ENCODE results near the gene DGCR2.
A peak's percentile ranks its signal among the peaks of the same experiment; 100 is the strongest.

Gene DGCR2

GRCh38 chr22:19105456-19105855 lies 16.8 kb downstream of the DGCR2 start:
- peaks cover 14 to 65% (median 37%) of the 10 kb centered on the region in 11 experiments; a peak in 20 of 22 replicates for H3K36me3 ChIP-seq
- peak overlapping the region in 6 of 11 experiments; percentile 88 to 91 (median 89); a peak in 6 of 22 replicates for H3K27ac ChIP-seq
- 0 out of 22 replicates have a peak overlapping the region, but pooled peaks of 1 of the 11 experiments have one; percentile 87 for H3K4me2 ChIP-seq
- H3K4me3 ChIP-seq, result no peak overlapping the region
- H4K20me1 ChIP-seq, result peaks cover 33 to 92% (median 69%) of the 10 kb centered on the region in 11 experiments
- TF ChIP-seq Cebpa-rat (IDR thresholded peaks at IDR 0.05), result no peak
- H3K9me3 ChIP-seq (replicated peaks in 1 of 11), result peaks cover 0 to 8% (median 0%) of the 10 kb centered on the region in 11 experiments; a peak in 2 of 22 replicates
- peaks cover 40 to 68% (median 55%) of the 10 kb centered on the region in 10 experiments for H3K4me1 ChIP-seq
- H3K27me3 ChIP-seq, result no peaks in the 10 kb centered on the region
- H3K9ac ChIP-seq, result 0 out of 22 replicates have a peak overlapping the region, but pooled peaks of 1 of the 11 experiments have one; percentile 2

GRCh38 chr22:19103880-19104821 lies 18.1 kb downstream of the DGCR2 start:
- peaks cover 0 to 8% (median 0%) of the 10 kb centered on the region in 11 experiments; a peak in 2 of 22 replicates for H3K9me3 ChIP-seq (replicated peaks in 1 of 11)
- peak overlapping the region in 5 of 11 experiments; percentile 3 to 17 (median 10); a peak in 3 of 22 replicates for H3K9ac ChIP-seq
- peak overlapping the region in 7 of 11 experiments; percentile 11 to 91 (median 42); a peak in 10 of 22 replicates for H3K27ac ChIP-seq
- no peak for TF ChIP-seq Cebpa-rat (IDR thresholded peaks at IDR 0.05)
- H3K4me2 ChIP-seq, result peak overlapping the region in 3 of 11 experiments; percentile 6 to 13 (median 8); a peak in 1 of 22 replicates
- peaks cover 16 to 78% (median 47%) of the 10 kb centered on the region in 11 experiments; a peak in 21 of 22 replicates for H3K36me3 ChIP-seq
- peaks cover 44 to 92% (median 78%) of the 10 kb centered on the region in 11 experiments for H4K20me1 ChIP-seq
- H3K27me3 ChIP-seq, result no peaks in the 10 kb centered on the region
- peaks cover 27 to 54% (median 44%) of the 10 kb centered on the region in 10 experiments for H3K4me1 ChIP-seq
- H3K4me3 ChIP-seq, result no peak overlapping the region

GRCh38 chr22:19098157-19098556 lies 24.1 kb downstream of the DGCR2 start:
- Histone ChIP-seq H3K4me1 (peaks cover 0 to 24% (median 2%) of the 10 kb centered on the region in 10 experiments; a peak in 16 of 20 replicates), H3K9ac (peak overlapping the region in 2 of 11 experiments; percentile 6 to 12; a peak in 2 of 22 replicates), H4K20me1 (peaks cover 28 to 76% (median 62%) of the 10 kb centered on the region in 11 experiments; a peak in 17 of 22 replicates), H3K36me3 (peaks cover 33 to 86% (median 65%) of the 10 kb centered on the region in 11 experiments), H3K4me3 (no peak overlapping the region), H3K27me3 (no peaks in the 10 kb centered on the region), H3K9me3 (replicated peaks in 1 of 11) (peaks cover 0 to 16% (median 4%) of the 10 kb centered on the region in 11 experiments; a peak in 3 of 22 replicates), H3K4me2 (peak overlapping the region in 3 of 11 experiments; percentile 9 to 17 (median 16); a peak in 2 of 22 replicates), H3K27ac (peak overlapping the region in 6 of 11 experiments; percentile 9 to 34 (median 24); a peak in 7 of 22 replicates)
- no peak for TF ChIP-seq Cebpa-rat (IDR thresholded peaks at IDR 0.05)

- Histone ChIP-seq H3K27me3 (no peaks in the 10 kb centered on the region), H3K27ac (peak overlapping the region in 6 of 11 experiments; percentile 9 to 34 (median 24); a peak in 7 of 22 replicates), H3K4me2 (0 out of 22 replicates have a peak overlapping the region, but pooled peaks of 2 of the 11 experiments have one; percentile 16 to 17), H3K36me3 (peaks cover 33 to 83% (median 65%) of the 10 kb centered on the region in 11 experiments), H3K4me1 (peaks cover 6 to 30% (median 8%) of the 10 kb centered on the region in 10 experiments; a peak in 18 of 20 replicates), H3K9me3 (replicated peaks in 1 of 11) (peaks cover 0 to 16% (median 4%) of the 10 kb centered on the region in 11 experiments; a peak in 3 of 22 replicates), H4K20me1 (peaks cover 24 to 70% (median 59%) of the 10 kb centered on the region in 11 experiments; a peak in 17 of 22 replicates), H3K4me3 (no peak overlapping the region), H3K9ac (no peak overlapping the region)
- no peak for TF ChIP-seq Cebpa-rat (IDR thresholded peaks at IDR 0.05)
These were observed 24.7 kb downstream of the DGCR2 start for GRCh38 chr22:19097518-19097917.

- H3K9me3 ChIP-seq (replicated peaks in 1 of 11), result peaks cover 0 to 13% (median 0%) of the 10 kb centered on the region in 11 experiments; a peak in 1 of 22 replicates
- H3K9ac ChIP-seq, result no peak overlapping the region
- H3K27me3 ChIP-seq, result no peaks in the 10 kb centered on the region
- TF ChIP-seq Cebpa-rat (IDR thresholded peaks at IDR 0.05), result no peak
- H3K36me3 ChIP-seq, result peaks cover 30 to 80% (median 61%) of the 10 kb centered on the region in 11 experiments
- no peak overlapping the region for H3K27ac ChIP-seq
- H3K4me3 ChIP-seq, result no peak overlapping the region
- H3K4me2 ChIP-seq, result no peak overlapping the region
- H4K20me1 ChIP-seq, result peaks cover 22 to 68% (median 51%) of the 10 kb centered on the region in 11 experiments; a peak in 17 of 22 replicates
- H3K4me1 ChIP-seq, result peaks cover 6 to 40% (median 15%) of the 10 kb centered on the region in 10 experiments; a peak in 18 of 20 replicates
These were observed 25.7 kb downstream of the DGCR2 start for GRCh38 chr22:19096555-19096954.

- H3K27me3 ChIP-seq, result no peaks in the 10 kb centered on the region
These were observed 27.7 kb downstream of the DGCR2 start for GRCh38 chr22:19094393-19094997.

GRCh38 chr22:19092725-19093124 lies 29.5 kb downstream of the DGCR2 start:
- H3K9me3 ChIP-seq (replicated peaks in 1 of 11), result peaks cover 0 to 9% (median 0%) of the 10 kb centered on the region in 11 experiments; a peak in 2 of 22 replicates
- H3K36me3 ChIP-seq, result peaks cover 18 to 74% (median 47%) of the 10 kb centered on the region in 11 experiments; a peak in 21 of 22 replicates
- no peak for TF ChIP-seq Cebpa-rat (IDR thresholded peaks at IDR 0.05)
- H3K27ac ChIP-seq, result peak overlapping the region in 1 of 11 experiments; percentile 10; a peak in 1 of 22 replicates
- no peak overlapping the region for H3K4me3 ChIP-seq
- H3K4me2 ChIP-seq, result peak overlapping the region in 10 of 11 experiments; percentile 5 to 75 (median 61); a peak in 17 of 22 replicates
- H3K4me1 ChIP-seq, result peaks cover 9 to 53% (median 34%) of the 10 kb centered on the region in 10 experiments
- peaks cover 4 to 30% (median 15%) of the 10 kb centered on the region in 11 experiments; a peak in 14 of 22 replicates for H4K20me1 ChIP-seq
- H3K9ac ChIP-seq, result no peak overlapping the region
- no peaks in the 10 kb centered on the region for H3K27me3 ChIP-seq

More at GRCh38 chr22:19094393-19094997, 27.7 kb downstream of the DGCR2 start:
- no peak overlapping the region for H3K27ac ChIP-seq
- no peak overlapping the region for H3K9ac ChIP-seq
- H3K4me2 ChIP-seq, result no peak overlapping the region
- H3K36me3 ChIP-seq, result peaks cover 18 to 74% (median 47%) of the 10 kb centered on the region in 11 experiments
- H3K4me3 ChIP-seq, result no peak overlapping the region
- H3K9me3 ChIP-seq (replicated peaks in 1 of 11), result peaks cover 0 to 9% (median 0%) of the 10 kb centered on the region in 11 experiments; a peak in 1 of 22 replicates
- H4K20me1 ChIP-seq, result peaks cover 21 to 48% (median 32%) of the 10 kb centered on the region in 11 experiments; a peak in 15 of 22 replicates
- TF ChIP-seq Cebpa-rat (IDR thresholded peaks at IDR 0.05), result no peak
- peaks cover 6 to 45% (median 16%) of the 10 kb centered on the region in 10 experiments; a peak in 18 of 20 replicates for H3K4me1 ChIP-seq

All from BLaER1 treated with 17β-estradiol and CSF1 and Interleukin-3, amounts not matched to agents 10 nM and 100 nM (cell line).